BJ (cell line): ENCODE results near the gene ARF5. TPM values are rescaled to one million over a fixed set of nuclear protein-coding genes. Genes with fewer than 3 reads are reported as not detected.

ENCODE experiments used
- CTCF ChIA-PET: fragments of 350-600 bp; formaldehyde crosslinking; extraction: SDS; loops from one replicate; lab custom pipeline; 2021; ENCODE audit warnings: antibody characterized with exemption, inconsistent platforms; lab: Yijun Ruan, JAX
- POLR2A ChIA-PET: fragments of 300-600 bp; sonication (Branson Sonifier 250); formaldehyde crosslinking; extraction: SDS; loops from one replicate; lab custom pipeline; 2021; ENCODE audit warnings: antibody characterized with exemption; lab: Charles Lee
- DNase-seq: peaks from one replicate; pipeline ENCODE4 v3.0.0-alpha.2; 2011; ENCODE audit warnings: low read depth
- H3K27me3 ChIP-seq: 2 replicates; pipeline ENCODE4 v1.6.0; 2011; ENCODE audit warnings: low read length; ENCODE audit not compliant: control insufficient read depth, insufficient read depth
- H3K36me3 ChIP-seq: 2 replicates; pipeline ENCODE4 v1.5.1; 2011; ENCODE audit warnings: low read length; ENCODE audit not compliant: control insufficient read depth, insufficient read depth
- H3K4me3 ChIP-seq: 2 replicates; pipeline ENCODE4 v1.5.1; 2011; ENCODE audit warnings: low read depth, mild to moderate bottlenecking, control low read depth, low read length
- CTCF ChIP-seq: IDR thresholded peaks from 2 replicates; pipeline ENCODE4 v1.5.1; 2011; ENCODE audit warnings: low read depth, mild to moderate bottlenecking, control low read depth, inconsistent platforms, low read length, moderate library complexity; ENCODE audit not compliant: insufficient read depth
- polyA plus RNA-seq: library from polyadenylated mRNA; depleted of rRNA; stranded (reverse); fragments of >200 nt; gene quantifications from 2 replicates; pipeline ENCODE4 v1.2.3, GENCODE V29; 2011; rRNA removed

The ARF5 gene
- polyA plus RNA-seq, 1 experiment, result 208 TPM

GRCh38 chr7:127629268-127629854 is 41.1 kb downstream of the ARF5 start:
- no peak for DNase-seq
- peak; percentile 43 for TF ChIP-seq CTCF
- POLR2A ChIA-PET, result no interaction called here
- no peak overlapping the region for H3K4me3 ChIP-seq
- CTCF ChIA-PET, result interaction anchor here (0.7 to 1.3 kb wide), 3 partner anchors 9 to 580 kb away, joined by 3 to 5 read pairs (median 3); no protein-coding TSS in a partner anchor
- no peaks in the 10 kb centered on the region for H3K36me3 ChIP-seq
- H3K27me3 ChIP-seq, result peaks cover 2% of the 10 kb centered on the region; the same call in 1 of the 2 replicates

GRCh38 chr7:127632276-127632910 is 44.2 kb downstream of the ARF5 start:
- Histone ChIP-seq H3K4me3 (no peak overlapping the region), H3K27me3 (no peaks in the 10 kb centered on the region), H3K36me3 (no peaks in the 10 kb centered on the region)
- ChIA-PET CTCF (interaction anchor here (1.1 to 1.5 kb wide), 2 partner anchors 17 to 43 kb away, joined by 4 read pairs; no protein-coding TSS in a partner anchor), POLR2A (no interaction called here)
- DNase-seq, result peak; percentile 63
- TF ChIP-seq CTCF, result no peak

- Histone ChIP-seq H3K36me3 (no peaks in the 10 kb centered on the region), H3K27me3 (no peaks in the 10 kb centered on the region), H3K4me3 (no peak overlapping the region)
- DNase-seq, result no peak
- POLR2A ChIA-PET, result interaction anchor here (0.6 kb wide), 1 partner anchor 580 kb away, joined by 7 read pairs; no protein-coding TSS in a partner anchor
- TF ChIP-seq CTCF, result no peak
- CTCF ChIA-PET, result interaction anchor here (0.6 to 1.0 kb wide), 2 partner anchors 47 to 67 kb away, joined by 3 read pairs; no protein-coding TSS in a partner anchor
Observed at GRCh38 chr7:127635659-127636285, 47.6 kb downstream of the ARF5 start.

GRCh38 chr7:127638197-127638596 is 50.0 kb downstream of the ARF5 start:
- Histone ChIP-seq H3K36me3 (no peaks in the 10 kb centered on the region), H3K4me3 (no peak overlapping the region), H3K27me3 (no peaks in the 10 kb centered on the region)
- TF ChIP-seq CTCF, result no peak
- ChIA-PET CTCF (interaction anchor here (0.6 kb wide), 2 partner anchors 17 to 22 kb away, joined by 3 read pairs; no protein-coding TSS in a partner anchor), POLR2A (no interaction called here)
- DNase-seq, result no peak

Other genes with a start within 250 kb of the ARF5 start
- gene ZNF800, start 195.7 kb upstream of the ARF5 start, polyA plus RNA-seq, result 6.2 and 9.3 TPM in 2 replicates
- 9.6 and 10.9 TPM in 2 replicates for gene GCC1, start 2.8 kb upstream of the ARF5 start, polyA plus RNA-seq
- 0.16 and 0.21 TPM in 2 replicates for gene FSCN3, start 5.3 kb downstream of the ARF5 start, polyA plus RNA-seq
- gene PAX4, start 29.7 kb downstream of the ARF5 start, polyA plus RNA-seq, result not detected in 2 replicates
- 203 and 204 TPM in 2 replicates for gene SND1, start 63.8 kb downstream of the ARF5 start, polyA plus RNA-seq